NCI-H460 (cell line): ENCODE measurements around the gene C2orf72. TPM values are rescaled to one million over a fixed set of nuclear protein-coding genes. Genes with fewer than 3 reads are reported as not detected.
"Not testable (repeated sequence)": the region's sequence is repeated elsewhere in the genome, so short reads cannot be mapped to it uniquely, and the experiment has no call there.

Experiments used
- DNase-seq: peaks from one replicate; pipeline ENCODE4 v3.0.0-alpha.2; 2016; ENCODE audit warnings: low read depth; ENCODE audit errors: extremely low read depth
- total RNA-seq: library from RNA; depleted of rRNA; stranded (reverse); fragments of >200 nt; shearing (Covaris generic); gene quantifications from 2 replicates; pipeline ENCODE4 v1.2.3, GENCODE V29; 2014; rRNA removed

Gene C2orf72
- total RNA-seq, 1 experiment from 2014 or later: 1.1 TPM

DNA sequence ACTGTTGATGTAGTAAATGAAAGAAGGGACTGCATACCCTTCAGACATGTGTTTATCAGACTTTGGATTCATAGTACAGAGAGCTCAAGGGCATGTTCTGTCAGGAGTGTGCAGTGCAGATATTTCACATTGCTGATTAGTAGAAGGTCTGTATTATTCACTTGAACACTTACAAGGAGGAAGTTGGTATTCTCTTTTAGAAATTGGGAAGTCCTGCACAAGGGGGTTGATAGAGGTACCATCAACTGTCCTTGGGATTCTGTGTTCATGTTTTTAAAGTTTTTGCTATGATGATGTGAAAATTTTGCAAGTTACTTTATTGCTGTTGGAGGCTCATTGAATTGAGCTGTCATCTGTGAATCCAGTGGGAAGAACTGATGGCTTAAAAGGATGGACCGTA lies 26.0 kb downstream of the C2orf72 start:
- DNase-seq: no peak

DNA sequence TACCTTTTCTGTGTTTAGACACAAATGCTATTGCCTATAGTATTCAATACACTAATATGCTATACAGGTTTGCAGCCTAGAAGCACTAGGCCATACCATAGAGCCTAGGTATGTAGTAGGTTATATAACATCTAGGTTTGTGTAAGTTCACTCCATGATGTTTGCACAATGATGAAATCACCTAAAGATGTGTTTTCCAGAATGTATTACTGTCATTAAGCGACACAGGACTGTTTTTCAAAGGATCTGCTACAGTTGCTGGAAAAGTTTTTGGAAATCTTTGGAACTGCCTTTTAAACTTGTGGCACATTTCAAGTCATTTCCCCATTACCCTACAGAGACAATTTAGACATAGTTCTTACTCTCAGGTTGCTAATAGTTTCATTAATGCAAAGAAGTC lies 28.6 kb downstream of the C2orf72 start:
- DNase-seq: no peak

DNA sequence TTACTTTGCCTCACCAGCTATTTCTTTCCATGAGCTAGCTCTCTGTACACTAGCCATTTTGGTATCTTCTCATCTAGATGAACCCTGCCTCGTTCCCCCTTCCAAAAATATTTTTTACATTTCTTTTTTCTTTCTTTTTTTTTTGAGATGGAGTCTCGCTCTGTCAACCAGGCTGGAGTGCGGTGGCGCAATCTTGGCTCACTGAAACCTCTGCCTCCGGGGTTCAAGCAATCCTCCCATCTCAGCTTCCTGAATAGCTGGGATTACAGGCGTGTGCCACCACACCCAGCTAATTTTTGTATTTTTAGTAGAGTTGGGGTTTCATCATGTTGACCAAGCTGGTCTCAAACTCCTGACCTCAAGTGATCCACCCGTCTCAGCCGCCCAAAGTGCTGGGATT lies 30.2 kb downstream of the C2orf72 start:
- DNase-seq: not testable (repeated sequence)

DNA sequence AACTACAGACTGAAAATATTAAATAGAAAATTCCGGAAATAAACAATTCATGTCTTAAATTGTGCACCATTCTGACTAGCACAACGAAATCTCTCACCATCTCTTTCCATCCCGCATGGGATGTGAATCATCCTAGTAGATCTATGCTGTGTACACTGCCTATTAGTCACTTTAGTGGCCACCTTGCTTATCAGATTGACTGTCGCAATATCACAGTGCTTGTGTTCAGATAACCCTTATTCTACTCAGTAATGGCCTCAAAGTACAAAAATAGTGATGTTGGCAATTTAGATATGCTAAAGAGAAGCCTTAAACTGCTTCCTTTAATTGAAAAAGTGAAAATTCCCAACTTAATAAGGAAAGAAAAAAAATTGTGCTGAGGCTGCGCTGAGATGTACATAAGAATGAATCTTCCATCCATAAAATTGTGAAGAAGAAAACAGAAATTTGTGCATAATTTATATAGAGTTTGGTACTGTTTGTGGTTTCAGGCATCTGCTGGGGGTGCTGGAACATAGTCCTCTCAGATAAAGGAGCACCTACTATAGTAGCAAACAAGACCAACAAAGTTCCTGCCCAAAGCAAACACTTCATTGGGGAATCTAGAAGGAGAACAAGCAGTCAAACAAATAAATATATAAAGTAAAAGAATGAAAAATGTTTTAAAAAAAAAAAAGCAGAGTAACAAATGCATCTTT lies 31.4 kb downstream of the C2orf72 start:
- peak; percentile 36 for DNase-seq

DNA sequence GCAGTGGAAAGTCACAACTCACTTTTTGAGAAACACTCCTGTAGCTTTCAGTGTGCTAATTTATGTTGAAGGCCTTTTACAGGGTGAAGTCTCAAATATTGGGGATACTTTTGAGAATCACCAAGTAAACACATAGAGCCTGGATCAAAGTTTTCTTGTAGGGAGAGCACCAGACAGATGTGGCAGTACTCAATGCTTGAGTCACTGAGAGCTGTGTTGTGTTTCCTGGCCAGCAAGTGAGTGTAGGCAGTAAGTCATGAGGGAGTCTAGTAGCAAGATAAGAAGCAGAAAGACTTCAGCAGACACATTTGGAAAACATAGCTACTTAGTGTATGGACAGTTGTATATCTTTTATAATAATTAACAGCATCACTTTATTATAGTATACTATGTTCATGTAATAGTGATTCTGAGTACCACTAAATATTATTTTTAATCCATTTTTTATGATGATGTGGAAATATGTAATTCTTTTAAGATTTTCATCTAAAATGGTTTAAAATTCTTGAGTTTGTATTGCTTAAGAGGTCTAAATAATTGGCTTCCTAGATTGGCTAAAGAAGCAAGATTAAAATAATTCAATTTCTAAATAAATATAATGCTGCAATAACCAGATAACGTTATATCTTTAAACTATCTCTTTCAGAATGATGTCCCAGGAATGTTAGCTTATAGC lies 32.2 kb downstream of the C2orf72 start:
- DNase-seq: no peak

DNA sequence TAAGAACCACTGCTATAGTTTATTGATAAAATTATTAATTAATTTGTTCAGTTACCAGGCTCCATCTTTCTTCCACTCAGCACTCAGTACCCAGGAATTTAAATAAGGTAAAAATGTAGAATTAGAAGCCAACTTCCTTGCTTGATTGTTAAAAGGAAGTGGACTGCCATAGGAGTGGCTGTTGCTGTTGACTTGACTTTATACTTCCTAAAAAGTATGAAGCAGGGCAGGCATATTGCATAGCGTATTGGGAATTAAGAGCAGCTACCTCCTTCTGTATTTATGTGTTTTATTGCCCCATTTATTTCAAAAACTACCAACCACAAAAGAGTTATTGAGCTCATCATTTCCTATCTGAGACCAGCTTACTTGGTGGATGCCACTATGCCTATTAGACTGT lies 47.2 kb downstream of the C2orf72 start:
- no peak for DNase-seq

DNA sequence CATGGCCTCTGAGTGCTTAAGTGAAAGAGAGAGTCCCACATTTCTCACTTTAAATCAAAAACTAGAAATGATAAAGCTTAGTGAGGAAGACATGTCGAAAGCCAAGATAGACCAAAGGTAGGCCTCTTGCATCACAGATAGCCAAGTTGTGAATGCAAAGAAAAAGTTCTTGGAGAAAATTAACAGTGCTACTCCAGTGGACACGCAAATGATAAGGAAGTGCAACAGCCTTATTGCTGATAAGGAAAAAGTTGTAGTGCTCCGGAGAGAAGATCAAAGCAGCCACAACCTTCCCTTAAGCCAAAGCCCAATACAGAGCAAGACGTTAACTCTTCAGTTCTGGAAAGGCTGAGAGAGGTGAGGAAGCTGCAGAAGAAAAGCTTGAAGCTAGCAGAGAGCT lies 51.4 kb downstream of the C2orf72 start:
- DNase-seq: no peak

DNA sequence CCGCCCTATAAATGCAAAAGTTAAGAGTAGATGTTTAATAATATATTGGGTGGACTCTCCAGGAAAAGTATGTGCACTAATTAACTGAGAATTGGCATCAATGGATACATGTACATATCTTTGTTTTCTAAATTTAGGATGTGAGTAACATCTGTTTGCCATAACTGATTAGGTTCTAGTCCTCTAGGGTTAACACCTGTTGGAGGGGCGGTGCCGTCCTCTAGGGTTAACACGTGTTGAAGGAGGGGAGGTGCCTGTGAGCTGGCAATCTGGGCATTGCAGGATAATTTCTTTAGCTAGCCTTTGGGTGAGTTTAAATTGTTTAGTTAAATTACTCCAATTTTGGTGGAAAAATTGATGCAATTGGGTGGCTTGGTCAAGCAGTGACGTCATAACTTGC lies 56.6 kb downstream of the C2orf72 start:
- DNase-seq: no peak

DNA sequence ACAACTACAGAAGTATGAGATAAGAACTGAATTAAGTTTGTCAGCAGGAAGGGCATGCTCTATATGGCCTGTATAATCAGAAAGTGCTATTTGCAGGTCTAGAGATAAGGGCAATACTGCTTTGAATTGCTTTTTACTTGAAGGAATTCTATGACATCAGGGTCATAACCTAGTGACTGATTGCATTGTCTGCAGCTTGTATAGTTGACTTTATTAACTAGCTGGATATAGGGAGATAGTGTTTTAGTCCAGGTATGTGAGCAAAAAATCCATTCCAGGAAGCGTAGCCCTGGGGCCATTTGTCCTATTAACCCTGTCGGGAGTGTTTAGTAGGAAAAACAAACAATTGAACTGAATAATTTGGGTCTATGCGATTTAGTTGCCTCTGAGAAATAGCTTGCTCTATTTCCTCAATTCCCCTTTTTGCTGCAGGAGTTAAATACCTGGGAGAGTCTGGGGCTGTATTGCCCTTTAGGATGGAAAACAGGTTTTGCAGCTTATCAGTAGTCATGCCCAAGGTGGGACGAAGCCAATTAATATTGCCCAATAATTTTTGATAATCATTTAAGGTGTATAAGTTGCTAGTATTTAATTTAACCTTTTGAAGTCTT lies 57.5 kb downstream of the C2orf72 start:
- DNase-seq: no peak

Other genes with a start within 250 kb of the C2orf72 start
- gene ITM2C, start 172.6 kb upstream of the C2orf72 start, total RNA-seq: 36.2 and 38.1 TPM in 2 replicates
- gene GPR55, start 112.3 kb upstream of the C2orf72 start, total RNA-seq: 0.07 TPM in 1 of 2 replicates, not detected in the other
- not detected in 2 replicates for gene SPATA3, start 41.4 kb upstream of the C2orf72 start, total RNA-seq
- gene PSMD1, start 19.3 kb downstream of the C2orf72 start, total RNA-seq: 78.2 and 92.7 TPM in 2 replicates
- gene HTR2B, start 87.5 kb downstream of the C2orf72 start, total RNA-seq: not detected in 2 replicates
- gene ARMC9, start 161.1 kb downstream of the C2orf72 start, total RNA-seq: 8.9 TPM in 2 replicates